Liver (tissue), 3 donors: ENCODE data around the gene KIF1A.
"Not testable (repeated sequence)": the region's sequence is repeated elsewhere in the genome, so short reads cannot be mapped to it uniquely, and the experiment has no call there.

ENCODE experiments used
- ATF3 ChIP-seq: IDR thresholded peaks from 2 replicates; pipeline ENCODE4 v1.6.1; 2016; ENCODE audit warnings: antibody characterized with exemption
- CTCF ChIP-seq: fragments of 150-350 bp; IDR thresholded peaks from 2 replicates; pipeline ENCODE4 v1.5.1; 2017; ENCODE audit warnings: improper control_type of control experiment, low read depth, low read length; ENCODE audit not compliant: missing input control
- EGR1 ChIP-seq, 2 donors: IDR thresholded peaks; 2 replicates each; pipeline ENCODE4 v1.6.1; 2016 to 2018; ENCODE audit warnings: antibody characterized with exemption in 2 of 2, low read depth in 2 of 2
- HNF4A ChIP-seq, 2 donors: conservative IDR thresholded peaks; 2 replicates each; pipeline ENCODE4 v1.6.1; 2016; ENCODE audit warnings: antibody characterized with exemption in 2 of 2, mild to moderate bottlenecking in 2 of 2
- JUND ChIP-seq, 2 donors: IDR thresholded peaks; 2 replicates each; pipeline ENCODE4 v1.6.1; 2016; ENCODE audit warnings: antibody characterized with exemption in 2 of 2
- MAX ChIP-seq: IDR thresholded peaks from 2 replicates; pipeline ENCODE4 v1.6.1; 2016; ENCODE audit warnings: antibody characterized with exemption
- REST ChIP-seq: IDR thresholded peaks from 2 replicates; pipeline ENCODE4 v1.6.1; 2016; ENCODE audit warnings: antibody characterized with exemption, mild to moderate bottlenecking
- RXRA ChIP-seq, 2 donors: IDR thresholded peaks; 2 replicates each; pipeline ENCODE4 v1.6.1; 2017 to 2018; ENCODE audit warnings: antibody characterized with exemption in 2 of 2, mild to moderate bottlenecking in 1 of 2
- TAF1 ChIP-seq: conservative IDR thresholded peaks from 2 replicates; pipeline ENCODE4 v1.6.1; 2016; ENCODE audit warnings: antibody characterized with exemption, mild to moderate bottlenecking
- ZBTB33 ChIP-seq: IDR thresholded peaks from 2 replicates; pipeline ENCODE4 v1.6.1; 2016; ENCODE audit warnings: antibody characterized with exemption
- donor health status: healthy.
- donor health status: healthy.

GRCh38 chr2:240678043-240678442 lies 142.0 kb downstream of the KIF1A start:
- TF ChIP-seq CTCF; MAX; REST; RXRA (IDR thresholded peaks at IDR 0.05); EGR1 (IDR thresholded peaks at IDR 0.05; ENCODE audit: low read depth in 2 of 2); ZBTB33; HNF4A (conservative IDR thresholded peaks at IDR 0.05); ATF3; TAF1; JUND (IDR thresholded peaks at IDR 0.05): not testable (repeated sequence)
